Measurements from ENCODE around the gene DNAI1. TPM values are rescaled to one million over a fixed set of nuclear protein-coding genes. Genes with fewer than 3 reads are reported as not detected.

Gene DNAI1
- total RNA-seq, 2 experiments from 2014 or later, result 0.34 TPM; not detected in 1

DNA sequence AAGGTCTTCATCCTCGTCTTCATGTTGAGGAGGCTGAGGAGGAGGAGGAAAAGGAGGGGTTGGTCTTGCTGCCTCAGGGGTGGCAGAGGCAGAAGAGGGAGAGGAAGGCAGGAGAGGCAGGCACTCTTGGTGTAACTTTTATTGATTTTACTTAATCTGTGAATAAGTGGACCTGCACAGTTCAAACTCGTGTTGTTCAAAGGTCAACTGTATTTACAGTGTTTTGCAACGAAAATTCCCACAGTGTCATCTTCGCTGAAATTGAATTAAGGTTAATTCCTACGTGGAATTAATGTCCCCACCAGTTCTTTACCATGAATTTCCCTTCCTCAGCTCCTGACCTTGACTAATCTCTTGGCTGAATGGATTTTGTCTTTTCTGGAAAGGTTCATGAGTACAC lies 85.4 kb downstream of the DNAI1 start:
- DNase-seq (no peak), ATAC-seq (no peak)
- Mint-ChIP-seq H3K36me3 (ENCODE audit: low read depth) (no peaks in the 10 kb centered on the region), H3K4me3 (no peak overlapping the region), H3K4me1 (no peaks in the 10 kb centered on the region), H3K27me3 (peaks cover 13% of the 10 kb centered on the region), H3K27ac (no peak overlapping the region), H3K9me3 (ENCODE audit: low read depth) (no peaks in the 10 kb centered on the region)
- POLR2A ChIA-PET, result no interaction called here
- intact Hi-C loops (cut with DNase I, micrococcal nuclease), result no loop called here
- CTCF ChIA-PET, result interaction anchor here (0.6 to 1.6 kb wide), 3 partner anchors 48 to 437 kb away, joined by 3 to 5 read pairs (median 4); no protein-coding TSS in a partner anchor

- no peak for DNase-seq
- Mint-ChIP-seq H3K36me3 (ENCODE audit: low read depth) (no peaks in the 10 kb centered on the region), H3K4me3 (no peak overlapping the region), H3K4me1 (no peaks in the 10 kb centered on the region), H3K9me3 (ENCODE audit: low read depth) (no peaks in the 10 kb centered on the region), H3K27me3 (peaks cover 11% of the 10 kb centered on the region), H3K27ac (no peak overlapping the region)
- intact Hi-C loops (cut with DNase I, micrococcal nuclease), result no loop called here
- no peak for ATAC-seq
- ChIA-PET CTCF (interaction anchor here (1.2 to 1.4 kb wide), 2 partner anchors 45 to 46 kb away, joined by 3 read pairs; no protein-coding TSS in a partner anchor), POLR2A (no interaction called here)
Measured at GRCh38 chr9:34545497-34545896, 86.9 kb downstream of the DNAI1 start.

DNA sequence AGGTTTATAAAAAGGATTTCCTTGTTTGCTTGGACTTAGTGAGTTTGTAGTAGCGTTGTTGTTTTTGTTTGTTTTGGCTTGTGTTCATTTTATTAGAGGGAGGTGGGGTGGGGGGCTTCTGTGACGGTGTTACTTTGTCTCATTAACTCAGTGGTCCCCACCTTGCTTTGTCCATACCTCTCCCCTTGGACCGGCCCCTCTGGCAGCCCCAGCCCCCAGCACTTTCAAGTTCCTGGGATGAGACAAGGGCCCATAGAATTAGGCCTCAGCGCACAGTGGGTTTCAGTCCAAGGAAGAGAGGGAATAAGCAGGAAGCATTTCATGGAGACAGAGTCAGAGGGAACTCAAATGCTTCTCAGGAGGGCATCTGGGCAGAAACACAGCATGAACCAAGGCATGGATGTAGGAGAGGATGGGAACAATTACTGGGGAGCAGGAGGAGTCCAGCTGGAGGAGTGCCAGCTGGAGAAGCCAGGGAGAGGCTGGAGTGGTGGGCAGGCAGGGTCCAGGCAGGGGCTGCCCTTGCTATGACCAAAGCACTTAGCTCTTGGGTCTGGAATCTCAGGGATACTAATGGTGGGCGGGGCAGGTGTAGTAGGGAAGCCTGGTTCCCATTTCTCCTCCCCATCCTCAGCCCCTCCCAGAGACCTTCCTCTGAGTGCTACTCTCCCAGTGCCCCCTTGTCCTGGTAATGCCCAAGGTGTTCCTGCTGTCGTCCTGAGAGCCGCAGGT lies 87.7 kb downstream of the DNAI1 start:
- DNase-seq (no peak), ATAC-seq (no peak)
- peaks cover 8% of the 10 kb centered on the region for H3K27me3 Mint-ChIP-seq
- H3K4me3 Mint-ChIP-seq, result no peak overlapping the region
- no peaks in the 10 kb centered on the region for H3K36me3 Mint-ChIP-seq (ENCODE audit: low read depth)
- ChIA-PET POLR2A (no interaction called here), CTCF (interaction anchor here (0.5 to 2.6 kb wide), 9 partner anchors 9 to 142 kb away, joined by 3 to 17 read pairs (median 3); no protein-coding TSS in a partner anchor)
- intact Hi-C loops (cut with DNase I, micrococcal nuclease), result loop anchor here (2.0 kb wide), 2 partner anchors 45 to 109 kb away; no protein-coding TSS in a partner anchor
- no peak overlapping the region for H3K27ac Mint-ChIP-seq
- no peaks in the 10 kb centered on the region for H3K9me3 Mint-ChIP-seq (ENCODE audit: low read depth)
- no peaks in the 10 kb centered on the region for H3K4me1 Mint-ChIP-seq

- POLR2A ChIA-PET, result no interaction called here
- Mint-ChIP-seq H3K27ac (no peak overlapping the region), H3K27me3 (peaks cover 7% of the 10 kb centered on the region), H3K9me3 (ENCODE audit: low read depth) (no peaks in the 10 kb centered on the region), H3K36me3 (ENCODE audit: low read depth) (no peaks in the 10 kb centered on the region), H3K4me1 (no peaks in the 10 kb centered on the region), H3K4me3 (no peak overlapping the region)
- DNase-seq, result peak; percentile 84
- intact Hi-C loops (cut with DNase I, micrococcal nuclease), result loop anchor here (1.0 to 2.0 kb wide), 4 partner anchors 46 to 143 kb away; no protein-coding TSS in a partner anchor
- CTCF ChIA-PET, result interaction anchor here (0.5 to 2.6 kb wide), 19 partner anchors 8 to 254 kb away, joined by 3 to 17 read pairs (median 3); no protein-coding TSS in a partner anchor
- peak; percentile 84 for ATAC-seq
Measured at GRCh38 chr9:34546834-34547827, 88.5 kb downstream of the DNAI1 start.

- Mint-ChIP-seq H3K27ac (no peak overlapping the region), H3K4me3 (no peak overlapping the region), H3K27me3 (peaks cover 7% of the 10 kb centered on the region), H3K36me3 (ENCODE audit: low read depth) (no peaks in the 10 kb centered on the region), H3K4me1 (no peaks in the 10 kb centered on the region), H3K9me3 (ENCODE audit: low read depth) (no peaks in the 10 kb centered on the region)
- DNase-seq (peak; percentile 69), ATAC-seq (peak; percentile 71)
- POLR2A ChIA-PET, result no interaction called here
- intact Hi-C loops (cut with DNase I, micrococcal nuclease), result loop anchor here (1.0 to 2.0 kb wide), 6 partner anchors 43 to 144 kb away; no protein-coding TSS in a partner anchor
- CTCF ChIA-PET, result interaction anchor here (0.6 to 2.6 kb wide), 14 partner anchors 21 to 255 kb away, joined by 3 to 17 read pairs (median 3); no protein-coding TSS in a partner anchor
Measured at GRCh38 chr9:34547960-34548611, 89.5 kb downstream of the DNAI1 start.

DNA sequence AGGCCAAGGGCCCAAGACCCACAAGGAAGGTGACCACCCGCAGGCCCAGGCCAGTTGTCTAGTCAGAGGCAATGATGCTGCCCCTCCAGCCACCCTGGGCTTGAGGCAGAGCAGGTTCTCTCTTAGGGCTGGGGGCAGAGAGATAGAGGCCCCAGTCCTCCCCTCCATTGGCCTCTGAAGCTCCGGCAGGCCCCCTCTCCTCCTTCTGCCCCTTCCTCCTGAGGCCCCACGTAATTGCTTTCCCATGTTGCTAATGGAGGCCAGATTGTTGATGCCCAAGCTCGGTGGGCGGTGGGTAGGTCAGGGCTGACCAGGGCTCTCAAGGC lies 90.8 kb downstream of the DNAI1 start:
- intact Hi-C loops (cut with DNase I, micrococcal nuclease), result no loop called here
- H3K4me1 Mint-ChIP-seq, result no peaks in the 10 kb centered on the region
- no peak for ATAC-seq

DNA sequence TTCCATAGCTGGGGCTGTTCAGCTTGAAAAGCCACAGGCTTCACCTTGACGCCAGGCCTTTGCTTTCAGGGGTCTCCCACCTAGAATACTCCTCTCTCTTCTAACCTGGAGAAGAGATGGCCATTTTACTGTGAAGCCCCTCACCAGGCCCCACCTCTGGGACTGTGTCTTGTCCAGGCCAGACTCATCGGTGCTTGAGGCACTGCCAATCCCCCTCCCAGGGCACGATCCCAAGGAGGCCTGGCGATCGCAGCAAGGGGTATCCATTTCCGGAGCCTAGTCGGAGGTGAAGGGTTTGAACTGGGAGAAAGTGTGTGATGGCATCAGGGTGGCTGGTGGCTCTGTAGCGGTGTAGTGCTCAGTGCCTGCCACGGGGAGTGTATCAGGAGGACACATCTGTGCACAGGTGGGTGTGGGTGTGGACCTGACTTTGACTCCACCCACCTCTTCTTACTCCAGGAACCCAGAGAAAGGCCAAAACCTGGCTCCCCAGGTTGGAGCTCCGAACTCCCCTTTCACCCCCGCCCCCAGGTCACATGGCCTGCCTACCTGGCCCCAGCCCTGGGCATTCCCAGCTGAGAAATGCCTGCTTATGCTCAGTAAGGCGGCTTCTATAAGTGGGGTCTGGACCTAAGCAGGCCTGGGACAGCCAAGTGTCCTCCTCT lies 91.5 kb downstream of the DNAI1 start:
- H3K9me3 Mint-ChIP-seq (ENCODE audit: low read depth), result no peaks in the 10 kb centered on the region
- no peak overlapping the region for H3K27ac Mint-ChIP-seq
- H3K4me3 Mint-ChIP-seq, result no peak overlapping the region

More for the DNA sequence above, 90.8 kb downstream of the DNAI1 start:
- Mint-ChIP-seq H3K27me3 (peaks cover 7% of the 10 kb centered on the region), H3K27ac (no peak overlapping the region), H3K36me3 (ENCODE audit: low read depth) (no peaks in the 10 kb centered on the region), H3K9me3 (ENCODE audit: low read depth) (no peaks in the 10 kb centered on the region), H3K4me3 (no peak overlapping the region)
- DNase-seq, result no peak
- CTCF ChIA-PET, result interaction anchor here (0.6 to 1.0 kb wide), 3 partner anchors 12 to 146 kb away, joined by 3 read pairs; no protein-coding TSS in a partner anchor
- POLR2A ChIA-PET, result no interaction called here

GRCh38 chr9:34550681-34551270 lies 92.2 kb downstream of the DNAI1 start:
- intact Hi-C loops (cut with DNase I, micrococcal nuclease), result no loop called here
- CTCF ChIA-PET, result interaction anchor here (0.7 kb wide), 1 partner anchor 1184 kb away, joined by 3 read pairs; no protein-coding TSS in a partner anchor
- Mint-ChIP-seq H3K27ac (no peak overlapping the region), H3K36me3 (ENCODE audit: low read depth) (no peaks in the 10 kb centered on the region), H3K4me1 (no peaks in the 10 kb centered on the region), H3K9me3 (ENCODE audit: low read depth) (no peaks in the 10 kb centered on the region), H3K27me3 (peaks cover 7% of the 10 kb centered on the region), H3K4me3 (no peak overlapping the region)
- POLR2A ChIA-PET, result no interaction called here
- ATAC-seq (no peak), DNase-seq (no peak)

More for the DNA sequence above, 91.5 kb downstream of the DNAI1 start:
- peaks cover 7% of the 10 kb centered on the region for H3K27me3 Mint-ChIP-seq
- DNase-seq (no peak), ATAC-seq (no peak)
- CTCF ChIA-PET, result interaction anchor here (0.6 to 1.0 kb wide), 3 partner anchors 12 to 147 kb away, joined by 3 read pairs; no protein-coding TSS in a partner anchor
- no peaks in the 10 kb centered on the region for H3K4me1 Mint-ChIP-seq
- no peaks in the 10 kb centered on the region for H3K36me3 Mint-ChIP-seq (ENCODE audit: low read depth)
- intact Hi-C loops (cut with DNase I, micrococcal nuclease), result no loop called here
- POLR2A ChIA-PET, result no interaction called here

DNA sequence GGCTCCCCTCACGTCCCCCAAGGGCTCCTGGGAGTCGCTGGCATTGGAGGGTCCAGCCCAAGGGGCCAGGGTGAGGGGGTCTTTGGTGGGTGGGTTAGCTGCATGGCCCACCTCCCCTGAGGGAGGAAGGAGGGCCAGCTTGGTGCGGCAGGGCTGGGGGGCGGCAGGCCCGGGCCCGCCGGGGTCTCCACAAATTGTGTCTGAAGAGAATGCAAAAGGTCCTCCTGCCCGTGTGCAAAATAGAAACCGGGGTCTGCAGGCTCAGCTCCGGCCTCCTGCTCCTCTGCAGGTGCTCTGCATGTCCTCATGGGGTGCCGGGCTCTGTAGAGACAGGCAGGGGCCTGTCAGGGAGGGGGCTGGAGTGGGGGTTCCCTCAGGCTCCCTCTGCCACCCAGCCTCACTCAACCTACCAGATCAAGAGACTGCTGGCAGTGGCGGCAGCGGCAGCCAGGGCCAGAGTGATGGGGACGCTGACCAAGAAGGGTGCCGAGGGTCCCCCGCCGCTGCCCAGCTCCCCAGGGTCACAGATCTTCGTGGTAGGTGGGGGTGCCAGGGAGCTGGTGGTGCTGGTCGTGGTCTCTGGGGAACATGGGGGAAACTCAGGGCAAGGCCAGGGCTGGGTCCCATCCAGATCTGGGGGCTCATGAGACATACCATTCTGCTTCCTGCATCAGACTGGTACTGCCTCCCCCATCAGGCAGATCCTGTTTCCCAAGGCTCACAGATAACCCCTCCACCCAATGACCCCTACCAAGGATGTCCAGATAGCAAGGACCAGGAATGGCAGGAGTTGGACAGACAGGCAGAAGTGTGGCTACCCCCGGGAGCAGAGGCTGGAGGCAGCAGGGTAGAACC lies 93.4 kb downstream of the DNAI1 start:
- ATAC-seq (no peak), DNase-seq (no peak)
- peaks cover 9% of the 10 kb centered on the region for H3K27me3 Mint-ChIP-seq
- POLR2A ChIA-PET, result no interaction called here
- CTCF ChIA-PET, result no interaction called here
- no peaks in the 10 kb centered on the region for H3K9me3 Mint-ChIP-seq (ENCODE audit: low read depth)
- no peaks in the 10 kb centered on the region for H3K36me3 Mint-ChIP-seq (ENCODE audit: low read depth)
- no peak overlapping the region for H3K27ac Mint-ChIP-seq
- intact Hi-C loops (cut with DNase I, micrococcal nuclease), result no loop called here
- no peaks in the 10 kb centered on the region for H3K4me1 Mint-ChIP-seq
- H3K4me3 Mint-ChIP-seq, result no peak overlapping the region

DNA sequence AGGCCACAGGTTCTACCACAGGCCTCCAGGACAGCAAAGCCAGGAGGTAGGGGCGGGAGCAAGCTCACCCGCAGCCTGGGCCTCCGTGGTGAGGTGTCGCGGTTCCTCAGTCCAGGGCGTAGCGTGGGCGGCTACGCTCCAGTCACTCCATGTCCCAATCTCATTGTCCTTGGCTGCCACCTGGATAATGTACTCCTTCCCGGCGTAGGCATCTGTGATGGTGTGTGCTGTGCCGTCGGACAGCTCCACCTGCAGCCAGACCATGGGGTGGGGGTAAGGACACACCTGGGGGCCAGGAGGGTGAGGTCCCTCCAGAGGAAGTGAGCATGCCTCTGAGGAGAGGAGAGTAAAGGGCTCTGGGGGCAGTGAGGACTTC lies 94.0 kb downstream of the DNAI1 start:
- Mint-ChIP-seq H3K4me3 (no peak overlapping the region), H3K9me3 (ENCODE audit: low read depth) (no peaks in the 10 kb centered on the region), H3K27ac (no peak overlapping the region), H3K36me3 (ENCODE audit: low read depth) (no peaks in the 10 kb centered on the region), H3K4me1 (no peaks in the 10 kb centered on the region), H3K27me3 (peaks cover 11% of the 10 kb centered on the region)
- ChIA-PET POLR2A (no interaction called here), CTCF (no interaction called here)
- DNase-seq, result no peak
- intact Hi-C loops (cut with DNase I, micrococcal nuclease), result no loop called here
- ATAC-seq, result no peak
